OCI-LY1 (cell line): ENCODE data around the gene TBC1D14.

Experiments used
- H2AFZ ChIP-seq: fragments of 200-600 bp; sonication (generic), shearing (Covaris generic); 2 replicates; pipeline ENCODE4 v1.6.0; 2014; ENCODE audit warnings: antibody characterized with exemption, mild to moderate bottlenecking, low read length
- H3F3A ChIP-seq: fragments of 200-600 bp; sonication (generic), shearing (Covaris generic); 2 replicates; pipeline ENCODE4 v1.6.0; 2014; ENCODE audit warnings: mild to moderate bottlenecking, antibody characterized with exemption, low read length, moderate library complexity; ENCODE audit not compliant: insufficient read depth
- H3K27ac ChIP-seq: fragments of 200-600 bp; sonication (generic); 2 replicates; pipeline ENCODE4 v1.5.1; 2014; ENCODE audit warnings: low read length, mixed run types, mild to moderate bottlenecking, low read depth; ENCODE audit not compliant: poor library complexity, severe bottlenecking
- H3K27me3 ChIP-seq: fragments of 200-600 bp; sonication (generic); 2 replicates; pipeline ENCODE4 v1.6.0; 2014; ENCODE audit warnings: antibody characterized with exemption, mild to moderate bottlenecking, low read length, moderate library complexity; ENCODE audit not compliant: insufficient read depth
- H3K36me3 ChIP-seq: fragments of 200-600 bp; sonication (generic); 2 replicates; pipeline ENCODE4 v1.6.1; 2014; ENCODE audit warnings: mild to moderate bottlenecking, antibody characterized with exemption, low read length, moderate library complexity, mixed read lengths; ENCODE audit not compliant: insufficient read depth
- H3K4me1 ChIP-seq: fragments of 200-600 bp; sonication (generic); 2 replicates; pipeline ENCODE4 v1.5.1; 2014; ENCODE audit warnings: mild to moderate bottlenecking, low read length, moderate library complexity; ENCODE audit not compliant: insufficient read depth, severe bottlenecking
- H3K4me2 ChIP-seq: fragments of 200-600 bp; sonication (generic), shearing (Covaris generic); 2 replicates; pipeline ENCODE4 v1.6.1; 2014; ENCODE audit warnings: low read length
- H3K4me3 ChIP-seq: fragments of 200-600 bp; sonication (generic); 2 replicates; pipeline ENCODE4 v1.5.1; 2014; ENCODE audit warnings: low read length, low read depth, mild to moderate bottlenecking, mixed read lengths; ENCODE audit not compliant: poor library complexity, severe bottlenecking
- H3K79me2 ChIP-seq: fragments of 200-600 bp; shearing (Covaris generic); 2 replicates; pipeline ENCODE4 v1.6.1; 2016; ENCODE audit warnings: mixed run types, low read length, mixed read lengths; ENCODE audit not compliant: insufficient read depth
- H3K9ac ChIP-seq: fragments of 200-600 bp; sonication (generic), shearing (Covaris generic); 2 replicates; pipeline ENCODE4 v1.6.1; 2014; ENCODE audit warnings: mild to moderate bottlenecking, low read length, mixed read lengths
- H3K9me2 ChIP-seq: fragments of 200-600 bp; sonication (generic), shearing (Covaris generic); 2 replicates; pipeline ENCODE4 v1.6.1; 2014; ENCODE audit warnings: low read depth, mild to moderate bottlenecking, low read length, mixed read lengths
- H3K9me3 ChIP-seq: fragments of 200-600 bp; shearing (Covaris generic); 2 replicates; pipeline ENCODE4 v1.6.1; 2014; ENCODE audit warnings: low read length, mixed read lengths
- H4K20me1 ChIP-seq: fragments of 200-600 bp; sonication (generic), shearing (Covaris generic); 2 replicates; pipeline ENCODE4 v1.6.0; 2016; ENCODE audit warnings: mild to moderate bottlenecking, low read length; ENCODE audit not compliant: insufficient read depth
- EZH2 ChIP-seq: fragments of 200-600 bp; sonication (generic), shearing (Covaris generic); IDR thresholded peaks from 2 replicates; pipeline ENCODE4 v1.8.0; 2017; ENCODE audit warnings: borderline replicate concordance, mixed run types, mild to moderate bottlenecking, antibody characterized with exemption, low read length, moderate library complexity, mixed read lengths
- TF ChIP-seq, protein P1 (sequence below): fragments of 200-600 bp; sonication (generic), shearing (Covaris generic); IDR thresholded peaks from 2 replicates; pipeline ENCODE4 v1.5.1; 2017; ENCODE audit warnings: mild to moderate bottlenecking, antibody characterized with exemption, low read length, moderate library complexity, mixed read lengths

TBC1D14 gene

DNA sequence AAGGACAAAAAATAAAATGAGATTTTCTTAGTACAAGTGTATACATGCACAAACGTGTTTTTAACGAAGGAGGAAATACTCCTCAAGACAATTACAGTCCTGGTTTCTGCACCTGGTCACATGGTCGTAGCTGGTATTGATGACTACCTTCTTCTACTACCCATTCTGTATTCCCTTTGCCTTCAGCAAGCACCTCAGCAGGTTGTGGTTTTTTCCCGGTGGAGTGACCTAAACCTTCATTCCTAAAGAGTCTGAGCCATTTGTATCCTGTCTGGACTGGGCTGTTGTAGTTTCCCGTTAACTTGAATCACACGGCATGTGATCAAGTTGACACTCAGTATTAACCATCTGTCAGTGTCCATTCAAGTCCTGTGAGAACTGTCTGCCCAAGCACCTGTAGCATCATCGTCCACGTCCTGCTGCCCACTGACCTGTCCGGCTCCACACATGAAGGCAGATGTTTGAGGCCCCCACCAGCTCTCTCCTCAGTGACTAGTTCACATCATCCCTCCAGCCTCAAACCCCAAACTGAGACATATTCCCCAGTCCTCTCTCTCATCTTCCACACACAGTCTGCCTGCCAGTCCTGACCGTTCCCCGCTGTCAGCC lies 31.1 kb upstream of the TBC1D14 start:
- TF ChIP-seq, protein P1, sequence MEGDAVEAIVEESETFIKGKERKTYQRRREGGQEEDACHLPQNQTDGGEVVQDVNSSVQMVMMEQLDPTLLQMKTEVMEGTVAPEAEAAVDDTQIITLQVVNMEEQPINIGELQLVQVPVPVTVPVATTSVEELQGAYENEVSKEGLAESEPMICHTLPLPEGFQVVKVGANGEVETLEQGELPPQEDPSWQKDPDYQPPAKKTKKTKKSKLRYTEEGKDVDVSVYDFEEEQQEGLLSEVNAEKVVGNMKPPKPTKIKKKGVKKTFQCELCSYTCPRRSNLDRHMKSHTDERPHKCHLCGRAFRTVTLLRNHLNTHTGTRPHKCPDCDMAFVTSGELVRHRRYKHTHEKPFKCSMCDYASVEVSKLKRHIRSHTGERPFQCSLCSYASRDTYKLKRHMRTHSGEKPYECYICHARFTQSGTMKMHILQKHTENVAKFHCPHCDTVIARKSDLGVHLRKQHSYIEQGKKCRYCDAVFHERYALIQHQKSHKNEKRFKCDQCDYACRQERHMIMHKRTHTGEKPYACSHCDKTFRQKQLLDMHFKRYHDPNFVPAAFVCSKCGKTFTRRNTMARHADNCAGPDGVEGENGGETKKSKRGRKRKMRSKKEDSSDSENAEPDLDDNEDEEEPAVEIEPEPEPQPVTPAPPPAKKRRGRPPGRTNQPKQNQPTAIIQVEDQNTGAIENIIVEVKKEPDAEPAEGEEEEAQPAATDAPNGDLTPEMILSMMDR = no peak
- no peak for TF ChIP-seq EZH2
- Histone ChIP-seq H3F3A (no peaks in the 10 kb centered on the region), H3K9me3 (no peaks in the 10 kb centered on the region), H3K9ac (no peak overlapping the region), H3K27ac (no peak overlapping the region), H3K79me2 (no peaks in the 10 kb centered on the region), H3K4me1 (no peaks in the 10 kb centered on the region), H3K4me2 (no peak overlapping the region), H2AFZ (no peak overlapping the region), H4K20me1 (no peaks in the 10 kb centered on the region), H3K4me3 (no peak overlapping the region), H3K9me2 (no peaks in the 10 kb centered on the region), H3K27me3 (no peaks in the 10 kb centered on the region), H3K36me3 (peaks cover 13% of the 10 kb centered on the region)

DNA sequence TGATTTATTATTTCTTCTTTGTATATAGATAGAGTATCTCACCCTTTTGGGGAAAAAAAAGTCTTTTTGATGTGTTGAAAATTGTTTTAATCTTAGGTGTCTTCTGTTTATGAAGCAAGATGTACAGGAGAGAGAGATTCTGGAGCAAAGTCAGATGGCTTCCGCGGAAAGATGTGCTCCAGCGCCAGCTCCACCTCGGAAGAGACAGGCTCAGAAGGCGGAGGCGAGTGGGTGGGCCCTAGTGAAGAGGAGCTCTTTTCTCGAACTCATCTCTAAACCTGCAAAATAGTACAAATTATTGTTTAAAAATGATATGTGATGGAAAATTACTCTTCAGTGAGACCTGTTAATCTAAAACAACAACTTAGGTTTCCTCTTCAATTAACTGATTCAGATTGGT lies 28.9 kb upstream of the TBC1D14 start:
- H3K27me3 ChIP-seq = no peaks in the 10 kb centered on the region
- no peaks in the 10 kb centered on the region for H3K79me2 ChIP-seq
- no peaks in the 10 kb centered on the region for H3K4me1 ChIP-seq
- no peaks in the 10 kb centered on the region for H3K9me2 ChIP-seq
- H4K20me1 ChIP-seq = no peaks in the 10 kb centered on the region
- TF ChIP-seq, protein P1 = no peak
- no peak for TF ChIP-seq EZH2
- H3K4me2 ChIP-seq = no peak overlapping the region
- H3K36me3 ChIP-seq = peaks cover 13% of the 10 kb centered on the region
- H3F3A ChIP-seq = no peaks in the 10 kb centered on the region
- H3K27ac ChIP-seq = no peak overlapping the region
- no peaks in the 10 kb centered on the region for H3K9me3 ChIP-seq
- no peak overlapping the region for H2AFZ ChIP-seq
- H3K4me3 ChIP-seq = no peak overlapping the region
- no peak overlapping the region for H3K9ac ChIP-seq

DNA sequence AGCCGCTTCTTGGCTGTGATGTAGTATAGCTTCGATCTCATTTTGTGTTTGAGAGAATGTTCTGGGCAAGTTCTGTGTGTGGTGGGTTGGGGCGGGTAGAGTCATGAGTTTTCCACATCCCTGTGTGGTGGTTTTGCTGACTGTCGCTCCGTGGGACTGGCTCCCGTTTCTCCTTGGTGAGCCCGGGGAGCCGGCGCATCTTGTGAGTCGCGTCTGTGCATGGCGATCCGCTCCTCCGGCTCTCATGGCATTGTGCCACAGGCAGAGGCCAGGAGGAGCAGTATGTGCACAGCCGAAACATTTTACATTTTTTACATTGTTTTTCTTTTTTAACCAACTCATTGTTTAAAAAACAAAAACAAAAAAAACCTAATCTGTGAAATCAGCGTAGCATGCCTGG lies 27.7 kb upstream of the TBC1D14 start:
- no peak overlapping the region for H2AFZ ChIP-seq
- TF ChIP-seq, protein P1 = no peak
- TF ChIP-seq EZH2 = no peak
- no peak overlapping the region for H3K9ac ChIP-seq
- no peak overlapping the region for H3K27ac ChIP-seq
- H3K79me2 ChIP-seq = no peaks in the 10 kb centered on the region
- peaks cover 7% of the 10 kb centered on the region for H3K36me3 ChIP-seq
- H3K4me2 ChIP-seq = no peak overlapping the region
- no peaks in the 10 kb centered on the region for H3K9me2 ChIP-seq
- H4K20me1 ChIP-seq = no peaks in the 10 kb centered on the region
- no peaks in the 10 kb centered on the region for H3F3A ChIP-seq
- peaks cover 5% of the 10 kb centered on the region for H3K4me1 ChIP-seq
- H3K27me3 ChIP-seq = no peaks in the 10 kb centered on the region
- H3K9me3 ChIP-seq = no peaks in the 10 kb centered on the region
- H3K4me3 ChIP-seq = no peak overlapping the region
